Trophoblast cell (in vitro differentiated cells and primary cell): ENCODE measurements around the gene PTGIR.
A peak's percentile ranks its signal among the peaks of the same experiment; 100 is the strongest.

Source experiments
- DNase-seq, 2 donors: peaks; one replicate each; pipeline ENCODE4 v3.0.0-alpha.2; 2016
- H2AFZ ChIP-seq: 2 replicates; pipeline ENCODE4 v1.6.1; 2013; ENCODE audit warnings: low read length, moderate library complexity, mild to moderate bottlenecking; ENCODE audit not compliant: insufficient read depth, poor library complexity
- H2AK5ac ChIP-seq: 2 replicates; pipeline ENCODE4 v1.6.1; 2013; ENCODE audit warnings: mild to moderate bottlenecking, low read length
- H2BK120ac ChIP-seq: 2 replicates; pipeline ENCODE4 v1.6.1; 2013; ENCODE audit warnings: low read length, mild to moderate bottlenecking, moderate library complexity; ENCODE audit not compliant: insufficient read depth, poor library complexity
- H2BK12ac ChIP-seq: 2 replicates; pipeline ENCODE4 v1.6.1; 2013; ENCODE audit warnings: mild to moderate bottlenecking, low read length, moderate library complexity
- H2BK5ac ChIP-seq: 2 replicates; pipeline ENCODE4 v1.6.1; 2013; ENCODE audit warnings: low read length, low read depth, moderate library complexity, mild to moderate bottlenecking; ENCODE audit not compliant: poor library complexity
- H3K14ac ChIP-seq: 2 replicates; pipeline ENCODE4 v1.6.1; 2013; ENCODE audit warnings: mild to moderate bottlenecking, low read length
- H3K18ac ChIP-seq: 2 replicates; pipeline ENCODE4 v1.6.1; 2013; ENCODE audit warnings: mild to moderate bottlenecking, low read length
- H3K23ac ChIP-seq: 2 replicates; pipeline ENCODE4 v1.6.1; 2013; ENCODE audit warnings: low read length
- H3K27ac ChIP-seq: 2 replicates; pipeline ENCODE4 v1.5.1; 2013; ENCODE audit warnings: low read depth, mild to moderate bottlenecking, inconsistent platforms, low read length, moderate library complexity
- H3K27me3 ChIP-seq: 2 replicates; pipeline ENCODE4 v1.6.1; 2013; ENCODE audit warnings: inconsistent platforms, mild to moderate bottlenecking, low read length, moderate library complexity; ENCODE audit not compliant: insufficient read depth
- H3K36me3 ChIP-seq, 2 experiments: 1 replicate in 1 of 2; 2 replicates in 1 of 2; pipeline ENCODE4 v1.6.1; 2013; ENCODE audit warnings: low read length in 2 of 2, mild to moderate bottlenecking in 2 of 2, moderate library complexity in 1 of 2; ENCODE audit not compliant: insufficient read depth in 2 of 2, control insufficient read depth in 1 of 2
- H3K4ac ChIP-seq: 2 replicates; pipeline ENCODE4 v1.6.1; 2013; ENCODE audit warnings: low read depth, mild to moderate bottlenecking, low read length, moderate library complexity
- H3K4me1 ChIP-seq, 2 experiments: 1 replicate in 1 of 2; 2 replicates in 1 of 2; pipeline ENCODE4 v1.6.1; 2013; ENCODE audit warnings: low read length in 2 of 2, mild to moderate bottlenecking in 2 of 2, moderate library complexity in 1 of 2; ENCODE audit not compliant: insufficient read depth in 2 of 2, control insufficient read depth in 1 of 2
- H3K4me2 ChIP-seq: 2 replicates; pipeline ENCODE4 v1.6.1; 2013; ENCODE audit warnings: inconsistent platforms, mild to moderate bottlenecking, low read length, moderate library complexity
- H3K4me3 ChIP-seq: 2 replicates; pipeline ENCODE4 v1.5.1; 2013; ENCODE audit warnings: mild to moderate bottlenecking, low read depth, low read length, inconsistent platforms
- H3K79me1 ChIP-seq: one replicate; pipeline ENCODE4 v1.6.1; 2013; ENCODE audit warnings: low read length
- H3K79me2 ChIP-seq: 2 replicates; pipeline ENCODE4 v1.6.1; 2013; ENCODE audit warnings: low read length, mild to moderate bottlenecking; ENCODE audit not compliant: control insufficient read depth, insufficient read depth, poor library complexity
- H3K9ac ChIP-seq: 2 replicates; pipeline ENCODE4 v1.6.1; 2013; ENCODE audit warnings: mild to moderate bottlenecking, low read length
- H3K9me3 ChIP-seq: 2 replicates; pipeline ENCODE4 v1.6.1; 2013; ENCODE audit warnings: low read depth, mild to moderate bottlenecking, control low read depth, inconsistent platforms, low read length; ENCODE audit not compliant: insufficient read depth
- H4K12ac ChIP-seq: 2 replicates; pipeline ENCODE4 v1.6.1; 2013; ENCODE audit warnings: low read depth, mild to moderate bottlenecking, low read length, moderate library complexity
- H4K8ac ChIP-seq: 2 replicates; pipeline ENCODE4 v1.6.1; 2013; ENCODE audit warnings: low read depth, mild to moderate bottlenecking, low read length, moderate library complexity
- H4K91ac ChIP-seq: one replicate; pipeline ENCODE4 v1.6.1; 2013; ENCODE audit warnings: low read depth, mild to moderate bottlenecking, low read length, moderate library complexity
- WGBS: extraction: QIAGEN DNeasy Blood & Tissue Kit; methylation state at CpG from one replicate; pipeline ENCODE4 v1.1.7; 2013; ENCODE audit warnings: missing lambda C conversion rate; ENCODE audit not compliant: insufficient read length, insufficient coverage; ENCODE audit errors: extremely low coverage; 5-methylcytosine and 5-hydroxymethylcytosine counted together

PTGIR gene

DNA sequence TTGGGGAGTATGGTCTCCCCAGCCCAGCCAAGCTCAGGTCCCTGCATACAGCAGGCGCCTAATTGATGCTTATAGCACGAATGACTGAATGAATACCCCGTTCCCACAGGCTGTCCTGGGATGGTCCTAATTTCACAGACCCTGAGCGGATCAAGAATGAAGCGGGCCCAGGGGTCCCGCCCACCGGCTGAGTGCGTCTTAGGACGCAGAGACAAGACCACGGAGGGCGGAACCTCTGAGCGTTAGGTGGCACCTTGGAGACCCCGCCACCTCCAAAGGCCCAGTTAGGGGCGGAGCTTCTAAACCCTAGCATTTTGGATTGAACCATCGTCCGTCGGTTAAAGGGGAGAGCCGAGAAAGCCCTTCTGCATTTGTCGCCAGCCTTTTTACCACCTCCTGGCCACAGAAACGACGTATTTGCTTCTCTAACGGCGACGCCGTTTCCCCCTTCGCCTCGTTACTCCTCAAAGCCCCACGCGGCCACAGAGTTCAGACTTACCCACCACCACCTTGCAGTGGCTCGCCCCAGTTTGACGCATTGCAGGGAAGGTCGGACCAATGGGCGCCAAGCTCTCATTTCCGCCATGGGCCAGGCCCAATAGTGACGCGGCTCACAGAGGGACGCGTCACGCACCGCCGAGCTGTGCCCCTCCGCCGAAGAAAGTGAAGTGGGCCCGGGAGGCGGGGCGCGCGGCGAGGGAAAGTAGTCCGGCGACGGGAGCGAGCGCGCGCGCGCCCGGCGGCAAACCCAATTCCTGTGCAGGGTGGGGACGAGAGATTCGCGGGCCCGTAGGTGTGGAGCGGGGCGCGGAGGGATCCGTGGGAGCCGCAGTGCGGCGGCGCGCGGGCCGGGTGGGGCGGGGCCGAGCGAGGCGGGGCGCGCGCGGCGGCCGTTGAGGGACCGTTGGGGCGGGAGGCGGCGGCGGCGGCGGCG, 24.2 kb downstream of the PTGIR start:
- Histone ChIP-seq H3K4me1 (peaks cover 11 to 13% of the 10 kb centered on the region in 2 experiments), H4K91ac (peak overlapping the region; percentile 97), H2AK5ac (peak overlapping the region; percentile 65), H3K14ac (peak overlapping the region; percentile 96), H2AFZ (peak overlapping the region; percentile 94), H2BK120ac (peak overlapping the region; percentile 98), H3K27ac (peak overlapping the region; percentile 89), H3K27me3 (no peaks in the 10 kb centered on the region), H3K4me2 (peak overlapping the region; percentile 72), H3K79me1 (peaks cover 14% of the 10 kb centered on the region), H3K9ac (peak overlapping the region; percentile 96), H4K12ac (peak overlapping the region; percentile 78), H3K23ac (no peak overlapping the region), H3K4me3 (peak overlapping the region; percentile 95), H3K36me3 (peaks cover 5 to 16% of the 10 kb centered on the region in 2 experiments), H2BK5ac (peak overlapping the region; percentile 96), H3K79me2 (peaks cover 26% of the 10 kb centered on the region), H3K18ac (peak overlapping the region; percentile 87), H2BK12ac (peak overlapping the region; percentile 50), H3K9me3 (peaks cover 2% of the 10 kb centered on the region), H4K8ac (peak overlapping the region; percentile 88), H3K4ac (peak overlapping the region; percentile 76)
- peak; percentile 93 to 100 for DNase-seq
- WGBS: no CpG with 5 or more reads among the region's 93 CpGs

DNA sequence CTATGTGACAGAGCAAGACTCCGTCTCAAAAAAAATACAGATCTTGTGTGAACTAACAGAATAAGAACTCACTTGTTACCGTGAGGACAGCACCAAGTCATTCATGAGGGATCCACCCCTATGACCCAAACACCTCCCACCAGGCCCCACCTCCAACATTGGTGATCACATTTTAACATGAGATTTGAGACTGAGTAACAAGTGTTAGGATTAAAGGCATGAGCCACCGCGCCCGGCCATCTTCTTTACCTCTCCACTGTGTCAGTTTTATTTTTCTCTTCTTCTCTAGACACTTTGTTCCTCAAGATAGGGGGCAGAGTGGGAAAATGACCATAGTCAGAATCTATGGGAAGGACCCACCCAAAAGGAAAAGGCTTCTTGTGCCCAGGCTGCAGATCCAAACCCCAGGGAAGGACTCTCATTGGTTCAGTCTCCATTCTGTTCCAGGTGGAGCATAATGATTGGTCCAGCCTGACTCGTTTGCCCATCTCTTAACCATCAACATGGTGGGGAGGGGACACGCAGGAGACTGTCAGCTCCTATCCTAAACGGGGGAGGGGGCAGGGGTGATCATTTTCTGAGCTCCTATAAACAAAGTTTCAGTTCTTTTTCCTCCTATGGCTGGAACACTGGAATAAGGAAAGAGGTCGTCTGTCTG, 25.0 kb downstream of the PTGIR start:
- WGBS: no CpG with 5 or more reads among the region's 9 CpGs
- Histone ChIP-seq H4K8ac (peak overlapping the region; percentile 87), H3K9me3 (peaks cover 2% of the 10 kb centered on the region), H3K4me1 (peaks cover 11 to 13% of the 10 kb centered on the region in 2 experiments), H3K9ac (no peak overlapping the region), H3K27me3 (no peaks in the 10 kb centered on the region), H3K4ac (peak overlapping the region; percentile 76), H3K79me2 (peaks cover 26% of the 10 kb centered on the region), H3K27ac (no peak overlapping the region), H3K23ac (no peak overlapping the region), H3K79me1 (peaks cover 14% of the 10 kb centered on the region), H2AK5ac (peak overlapping the region; percentile 65), H3K4me3 (peak overlapping the region; percentile 16), H4K91ac (peak overlapping the region; percentile 97), H2AFZ (peak overlapping the region; percentile 72), H3K14ac (peak overlapping the region; percentile 96), H2BK5ac (no peak overlapping the region), H2BK12ac (no peak overlapping the region), H4K12ac (peak overlapping the region; percentile 78), H2BK120ac (no peak overlapping the region), H3K18ac (peak overlapping the region; percentile 87), H3K4me2 (peak overlapping the region; percentile 72), H3K36me3 (peaks cover 0 to 8% of the 10 kb centered on the region in 2 experiments)
- no peak for DNase-seq

DNA sequence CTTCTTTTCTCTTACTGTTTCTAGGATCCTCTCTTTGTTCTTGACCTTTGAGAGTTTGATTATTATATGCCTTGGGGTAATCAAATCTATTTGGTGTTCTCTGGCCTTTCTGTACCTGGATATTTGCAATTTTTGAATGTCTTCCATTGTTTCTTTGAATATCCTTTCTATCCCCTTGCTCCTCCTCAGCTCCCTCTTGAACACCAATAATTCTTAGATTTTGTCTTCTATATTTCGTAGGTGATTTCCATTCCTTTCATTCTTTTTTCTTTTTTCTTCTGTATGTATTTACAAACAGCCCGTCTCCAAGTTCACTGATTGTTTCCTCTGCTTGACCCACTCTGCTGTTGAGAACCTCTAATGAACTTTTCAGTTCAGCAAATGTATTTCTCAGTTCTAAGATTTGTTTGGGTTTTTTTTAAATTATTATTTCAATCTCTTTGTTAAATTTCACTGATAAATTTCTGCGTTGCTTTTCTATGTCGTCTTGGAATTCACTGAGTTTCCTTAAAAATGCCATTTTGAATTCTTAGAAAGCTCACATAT, 26.4 kb downstream of the PTGIR start:
- H3K27ac ChIP-seq: no peak overlapping the region
- no CpG with 5 or more reads among the region's 4 CpGs for WGBS
- DNase-seq: no peak
- H4K8ac ChIP-seq: no peak overlapping the region
- H3K4me2 ChIP-seq: no peak overlapping the region
- no peak overlapping the region for H3K4me3 ChIP-seq
- peaks cover 0 to 7% of the 10 kb centered on the region in 2 experiments for H3K36me3 ChIP-seq
- no peak overlapping the region for H2AK5ac ChIP-seq
- H4K91ac ChIP-seq: no peak overlapping the region
- H2BK12ac ChIP-seq: no peak overlapping the region
- H3K9ac ChIP-seq: no peak overlapping the region
- H3K27me3 ChIP-seq: no peaks in the 10 kb centered on the region
- H4K12ac ChIP-seq: no peak overlapping the region
- H3K79me2 ChIP-seq: peaks cover 26% of the 10 kb centered on the region
- H3K18ac ChIP-seq: no peak overlapping the region
- peaks cover 11 to 13% of the 10 kb centered on the region in 2 experiments for H3K4me1 ChIP-seq
- H3K79me1 ChIP-seq: peaks cover 14% of the 10 kb centered on the region
- peaks cover 2% of the 10 kb centered on the region for H3K9me3 ChIP-seq
- no peak overlapping the region for H3K4ac ChIP-seq
- H3K23ac ChIP-seq: no peak overlapping the region
- no peak overlapping the region for H2BK5ac ChIP-seq
- no peak overlapping the region for H2BK120ac ChIP-seq
- H3K14ac ChIP-seq: no peak overlapping the region
- H2AFZ ChIP-seq: no peak overlapping the region

DNA sequence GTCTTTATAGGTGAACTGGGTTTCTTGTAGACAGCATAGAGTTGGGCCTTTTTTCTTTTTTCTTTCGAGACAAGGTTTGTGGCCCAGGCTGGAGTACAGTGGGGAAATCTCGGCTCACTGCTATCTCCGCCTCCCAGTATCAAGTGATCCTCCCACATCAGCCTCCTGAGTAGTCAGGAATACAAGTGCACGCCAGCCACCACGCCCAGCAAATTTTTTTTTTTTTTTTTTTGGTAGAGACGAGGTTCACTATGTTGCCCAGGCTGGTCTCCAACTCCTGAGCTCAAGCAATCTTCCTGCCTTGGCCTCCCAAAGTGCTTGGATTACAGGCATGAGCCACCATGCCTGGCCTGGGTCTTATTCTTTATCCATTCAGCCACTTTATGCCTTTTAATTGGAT, 28.9 kb downstream of the PTGIR start:
- H3K79me2 ChIP-seq: peaks cover 4% of the 10 kb centered on the region
- H3K9me3 ChIP-seq: peaks cover 2% of the 10 kb centered on the region
- no peak overlapping the region for H3K23ac ChIP-seq
- DNase-seq: no peak
- H2BK5ac ChIP-seq: no peak overlapping the region
- H3K27me3 ChIP-seq: no peaks in the 10 kb centered on the region
- H3K4ac ChIP-seq: no peak overlapping the region
- no peak overlapping the region for H3K4me2 ChIP-seq
- no peak overlapping the region for H2BK120ac ChIP-seq
- WGBS: no CpG with 5 or more reads among the region's 6 CpGs
- H3K27ac ChIP-seq: no peak overlapping the region
- peaks cover 8% of the 10 kb centered on the region for H3K79me1 ChIP-seq
- no peak overlapping the region for H2BK12ac ChIP-seq
- H3K9ac ChIP-seq: no peak overlapping the region
- H4K8ac ChIP-seq: no peak overlapping the region
- H3K14ac ChIP-seq: no peak overlapping the region
- no peak overlapping the region for H4K91ac ChIP-seq
- H2AFZ ChIP-seq: no peak overlapping the region
- no peak overlapping the region for H3K18ac ChIP-seq
- H4K12ac ChIP-seq: no peak overlapping the region
- H3K36me3 ChIP-seq: no peaks in the 10 kb centered on the region
- H2AK5ac ChIP-seq: no peak overlapping the region
- no peak overlapping the region for H3K4me3 ChIP-seq
- peaks cover 0 to 3% of the 10 kb centered on the region in 2 experiments for H3K4me1 ChIP-seq
